ENCODE measurements around the gene MLH1. TPM values are rescaled to one million over a fixed set of nuclear protein-coding genes. Genes with fewer than 3 reads are reported as not detected.

MLH1 gene
- total and polyA plus RNA-seq, 10 of the 15 experiments (the other 5 are each of a cell fraction or from before 2014, with no cell fraction given), result 58.6 to 109 (median 81.4) TPM

- ATAC-seq (no peak), FAIRE-seq (no peak)
- WGBS (ENCODE audit: insufficient coverage, insufficient replicate concordance, low lambda C conversion rate, missing lambda C conversion rate), result 91% methylated on average over 1 of the region's 1 CpG
Observed at GRCh38 chr3:37029111-37029510, 35.8 kb downstream of the MLH1 start.

More at GRCh38 chr3:37029111-37029510, 35.8 kb downstream of the MLH1 start:
- ChIA-PET POLR2A (interaction anchor here (0.6 kb wide), 1 partner anchor 11 kb away, joined by 4 read pairs; no protein-coding TSS in a partner anchor), RAD21 (ENCODE audit: unreplicated experiment) (interaction anchor here (0.6 kb wide), 1 partner anchor 263 kb away, joined by 5 read pairs; no protein-coding TSS in a partner anchor), CTCF (interaction anchor here (0.7 to 1.9 kb wide), 2 partner anchors 9 to 69 kb away, joined by 3 to 4 read pairs; no protein-coding TSS in a partner anchor), SMC1A (ENCODE audit: uncharacterized antibody, unreplicated experiment) (interaction anchor here (0.9 to 1.5 kb wide), 5 partner anchors 8 to 192 kb away, joined by 3 to 5 read pairs (median 3); no protein-coding TSS in a partner anchor)
- Histone ChIP-seq H3K27ac (ENCODE audit: control insufficient read depth, insufficient read depth) (no peak overlapping the region), H3K4me3 (no peak overlapping the region), H3K4me2 (ENCODE audit: control insufficient read depth, insufficient read depth) (no peak overlapping the region), H4K20me1 (ENCODE audit: control insufficient read depth, insufficient read depth) (peaks cover 2% of the 10 kb centered on the region; the same call in 1 of the 2 replicates), H3K79me2 (ENCODE audit: control insufficient read depth, insufficient read depth, low read length) (no peaks in the 10 kb centered on the region), H3K4me1 (ENCODE audit: control insufficient read depth, insufficient read depth, low read length) (peaks cover 4% of the 10 kb centered on the region; the same call in 1 of the 2 replicates), H3K9me3 (replicated peaks; ENCODE audit: control insufficient read depth, insufficient read depth, low read length) (no peaks in the 10 kb centered on the region; the same call in 2 of the 3 replicates), H2AFZ (ENCODE audit: control insufficient read depth, low read depth, low read length) (no peak overlapping the region), H3K36me3 (ENCODE audit: control insufficient read depth in 2 of 2, insufficient read depth in 2 of 2, low read length in 1 of 2) (peaks cover 3 to 42% of the 10 kb centered on the region in 2 experiments), H3K27me3 (replicated peaks in 1 of 2; ENCODE audit: control insufficient read depth in 2 of 2, insufficient read depth in 2 of 2, low read length in 1 of 2) (no peaks in the 10 kb centered on the region), H3K9ac (ENCODE audit: control insufficient read depth, insufficient read depth, low read length) (no peak overlapping the region)
- intact Hi-C loops (cut with micrococcal nuclease; ENCODE audit: unreplicated experiment) (no loop called here), in situ Hi-C loops (cut with MboI) (no loop called here)
- BruUV-seq (replicated peaks), result no TSS peak
- no peak for DNase-seq (ENCODE audit: low read depth, low spot score)
- TF ChIP-seq MTA3 (IDR thresholded peaks at IDR 0.05; ENCODE audit: borderline replicate concordance, low read length) (no peak), CTCF (IDR thresholded peaks at IDR 0.05 in 2 of 3, conservative IDR thresholded peaks at IDR 0.05 in 1 of 3; ENCODE audit: control insufficient read depth in 2 of 3, extremely low read depth in 1 of 3, insufficient read depth in 1 of 3, low read depth in 3 of 3, low read length in 3 of 3) (no peak), NFYA (IDR thresholded peaks at IDR 0.05; ENCODE audit: borderline replicate concordance, low read depth, low read length) (no peak), CUX1 (IDR thresholded peaks at IDR 0.05; ENCODE audit: insufficient replicate concordance, low read depth, low read length) (no peak), EED (IDR thresholded peaks at IDR 0.05; ENCODE audit: low read depth) (no peak)

Measured in GM12878 (cell line).